HCT116 (cell line): Measurements from ENCODE around the gene TMEM252. TPM values are rescaled to one million over a fixed set of nuclear protein-coding genes. Genes with fewer than 3 reads are reported as not detected.

Source experiments
- ATAC-seq: fragments of 200-7000 bp; cut with Tn5 transposase; 2 replicates; pipeline ENCODE4 v1.9.1; 2020; ENCODE audit warnings: mild to moderate bottlenecking, moderate library complexity
- BruUV-seq: library from RNA; stranded (reverse); fragments of 400-500 nt; replicated peaks from 2 replicates; lab custom pipeline; 2021; lab: Mats Ljungman, UMichigan
- CTCF ChIA-PET: fragments of 300-600 bp; sonication (Branson Sonifier 250); formaldehyde crosslinking; loops from one replicate; lab custom pipeline; 2021; ENCODE audit warnings: antibody characterized with exemption; lab: Charles Lee
- POLR2A ChIA-PET: fragments of 300-600, 350-600 bp; sonication (Branson Sonifier 250); formaldehyde crosslinking; loops from one replicate; lab custom pipeline; 2021; ENCODE audit warnings: antibody characterized with exemption; lab: Charles Lee
- RAD21 ChIA-PET, 2 experiments: fragments of 300-600 bp; sonication (Branson Sonifier 250); formaldehyde crosslinking; loops; one replicate each; lab custom pipeline; 2023; ENCODE audit warnings: low total read pairs in 2 of 2; ENCODE audit not compliant: uncharacterized antibody in 2 of 2, unreplicated experiment in 2 of 2, low non-redundant PET in 1 of 2; lab: Charles Lee
- DNase-seq: peaks from one replicate; pipeline ENCODE4 v3.0.0-alpha.2; 2010; ENCODE audit warnings: low read depth, low spot score
- H2AFZ ChIP-seq: fragments of 200-600 bp; shearing (Covaris generic), sonication (generic); 2 replicates; pipeline ENCODE4 v1.6.1; 2017; ENCODE audit warnings: low read depth, mixed run types, mixed read lengths, antibody characterized with exemption, low read length; ENCODE audit not compliant: poor library complexity, severe bottlenecking
- H3K27ac ChIP-seq: 2 replicates; pipeline ENCODE4 v1.5.1; 2012; ENCODE audit warnings: low read depth, low read length
- H3K27me3 ChIP-seq: fragments of 200-600 bp; sonication (generic); 2 replicates; pipeline ENCODE4 v1.6.1; 2016; ENCODE audit warnings: mixed run types, low read length, mixed read lengths; ENCODE audit not compliant: insufficient read depth
- H3K36me3 ChIP-seq, 2 experiments: fragments of 200-500 bp in 1 of 2; fragments of 200-600 bp in 1 of 2; sonication (Bioruptor generic) in 1 of 2; sonication (generic) in 1 of 2; 2 replicates each; pipeline versions ENCODE4 v1.5.1 to v1.6.1; 2014 to 2016; ENCODE audit warnings: low read length in 2 of 2, inconsistent platforms in 1 of 2, mixed read lengths in 1 of 2, mixed run types in 1 of 2; ENCODE audit not compliant: insufficient read depth in 2 of 2, control insufficient read depth in 1 of 2
- H3K4me1 ChIP-seq, 2 experiments: fragments of 200-600 bp in 1 of 2; sonication (generic) in 1 of 2; 2 replicates each; pipeline versions ENCODE4 v1.5.1 to v1.6.1; 2012 to 2017; ENCODE audit warnings: low read length in 2 of 2, inconsistent platforms in 1 of 2, mild to moderate bottlenecking in 1 of 2, mixed read lengths in 1 of 2, mixed run types in 1 of 2, moderate library complexity in 1 of 2; ENCODE audit not compliant: insufficient read depth in 2 of 2, control insufficient read depth in 1 of 2
- H3K4me2 ChIP-seq: fragments of 200-600 bp; sonication (generic); 2 replicates; pipeline ENCODE4 v1.6.1; 2017; ENCODE audit warnings: mixed run types, low read length, mixed read lengths
- H3K4me3 ChIP-seq, 2 experiments: fragments of 200-600 bp in 1 of 2; sonication (generic) in 1 of 2; replicated peaks in 1 of 2; 2 replicates each; pipeline ENCODE4 v1.5.1; 2011 to 2016; ENCODE audit warnings: low read length in 2 of 2, control low read depth in 1 of 2, low read depth in 1 of 2, mild to moderate bottlenecking in 1 of 2, mixed read lengths in 1 of 2, mixed run types in 1 of 2
- H3K79me2 ChIP-seq: fragments of 200-600 bp; sonication (generic); 2 replicates; pipeline ENCODE4 v1.6.1; 2017; ENCODE audit warnings: mild to moderate bottlenecking, mixed run types, low read length, moderate library complexity, mixed read lengths; ENCODE audit not compliant: insufficient read depth
- H3K9ac ChIP-seq: fragments of 200-600 bp; sonication (generic); 2 replicates; pipeline ENCODE4 v1.6.1; 2016; ENCODE audit warnings: low read length, mixed read lengths
- H3K9me2 ChIP-seq: fragments of 200-600 bp; sonication (generic), shearing (Covaris generic); 2 replicates; pipeline ENCODE4 v1.6.1; 2017; ENCODE audit warnings: mixed run types, mild to moderate bottlenecking, moderate library complexity; ENCODE audit not compliant: insufficient read depth
- H3K9me3 ChIP-seq, 2 experiments: fragments of 200-500 bp in 1 of 2; fragments of 200-600 bp in 1 of 2; sonication (Bioruptor generic) in 1 of 2; sonication (generic) in 1 of 2; 2 replicates each; pipeline ENCODE4 v1.6.1; 2014 to 2017; ENCODE audit warnings: low read length in 2 of 2, mixed read lengths in 2 of 2, inconsistent platforms in 1 of 2, low read depth in 1 of 2, mild to moderate bottlenecking in 1 of 2, mixed run types in 1 of 2, moderate library complexity in 1 of 2; ENCODE audit not compliant: control insufficient read depth in 1 of 2, insufficient read depth in 1 of 2
- H4K20me1 ChIP-seq: fragments of 200-600 bp; sonication (generic), shearing (Covaris generic); 2 replicates; pipeline ENCODE4 v1.6.1; 2017; ENCODE audit warnings: mixed run types, mild to moderate bottlenecking, moderate library complexity; ENCODE audit not compliant: insufficient read depth
- CBX3 ChIP-seq: IDR thresholded peaks from 2 replicates; pipeline ENCODE4 v1.6.1; 2012; ENCODE audit warnings: low read depth
- CTCF ChIP-seq, 3 experiments: fragments of 200-600 bp in 1 of 3; sonication (generic) in 1 of 3; IDR thresholded peaks in 2 of 3; conservative IDR thresholded peaks in 1 of 3; 2 replicates each; pipeline ENCODE4 v1.5.1; 2012 to 2017; ENCODE audit warnings: low read depth in 2 of 3, low read length in 2 of 3, antibody characterized with exemption in 1 of 3, borderline replicate concordance in 1 of 3, control low read depth in 1 of 3, mild to moderate bottlenecking in 1 of 3, mixed read lengths in 1 of 3, mixed run types in 1 of 3, moderate library complexity in 1 of 3; ENCODE audit not compliant: insufficient read depth in 1 of 3
- ELF1 ChIP-seq: IDR thresholded peaks from 2 replicates; pipeline ENCODE4 v1.6.1; 2012; ENCODE audit warnings: low read depth, borderline replicate concordance
- EZH2 ChIP-seq: fragments of 200-600 bp; sonication (generic); IDR thresholded peaks from 2 replicates; pipeline ENCODE4 v1.6.1; 2017; ENCODE audit warnings: antibody characterized with exemption, mixed run types
- EZH2phosphoT487 ChIP-seq: fragments of 200-600 bp; IDR thresholded peaks from 2 replicates; pipeline ENCODE4 v1.6.1; 2018; ENCODE audit warnings: antibody characterized with exemption, borderline replicate concordance
- FOSL1 ChIP-seq: IDR thresholded peaks from 2 replicates; pipeline ENCODE4 v1.6.1; 2012; ENCODE audit warnings: low read depth
- JUND ChIP-seq: IDR thresholded peaks from 2 replicates; pipeline ENCODE4 v1.6.1; 2012
- POLR2A ChIP-seq: IDR thresholded peaks from 2 replicates; pipeline ENCODE4 v1.7.0; 2011; ENCODE audit warnings: borderline replicate concordance; ENCODE audit not compliant: insufficient read depth, insufficient read length; ENCODE audit errors: extremely low read depth
- POLR2AphosphoS5 ChIP-seq: IDR thresholded peaks from 2 replicates; pipeline ENCODE4 v1.6.1; 2011; ENCODE audit warnings: mild to moderate bottlenecking, low read depth, low read length, moderate library complexity
- SIN3A ChIP-seq: IDR thresholded peaks from 2 replicates; pipeline ENCODE4 v1.6.1; 2012; ENCODE audit warnings: low read depth
- SP1 ChIP-seq: IDR thresholded peaks from 2 replicates; pipeline ENCODE4 v1.6.1; 2012; ENCODE audit warnings: low read depth
- SRF ChIP-seq: IDR thresholded peaks from 2 replicates; pipeline ENCODE4 v1.6.1; 2012; ENCODE audit warnings: low read depth
- TCF7L2 ChIP-seq: IDR thresholded peaks from 2 replicates; pipeline ENCODE4 v1.7.0; 2011; ENCODE audit warnings: borderline replicate concordance, inconsistent platforms; ENCODE audit not compliant: insufficient read depth, insufficient read length; ENCODE audit errors: extremely low read depth
- ZBTB33 ChIP-seq: IDR thresholded peaks from 2 replicates; pipeline ENCODE4 v1.6.1; 2011; ENCODE audit warnings: mild to moderate bottlenecking, low read length, moderate library complexity; ENCODE audit not compliant: insufficient replicate concordance; ENCODE audit errors: extremely low read depth
- ZNF274 ChIP-seq: fragments of 200-500 bp; sonication (Bioruptor generic); IDR thresholded peaks from 2 replicates; pipeline ENCODE4 v1.6.1; 2014; ENCODE audit warnings: mild to moderate bottlenecking, low read depth, low read length, inconsistent platforms
- intact Hi-C: fragments of 100-400 bp; cut with micrococcal nuclease; formaldehyde crosslinking; loops from 2 replicates; pipeline ENCODE4 v1.10.0; 2022
- total RNA-seq: library from RNA; stranded (reverse); gene quantifications from one replicate; pipeline ENCODE4 v1.2.1, GENCODE V29; 2021; ENCODE audit not compliant: unreplicated experiment

Gene TMEM252
- total RNA-seq, 1 experiment from 2014 or later = not detected

- TF ChIP-seq EZH2phosphoT487 (no peak), SP1 (no peak), SIN3A (no peak), CBX3 (no peak), POLR2A (no peak), ELF1 (no peak), EZH2 (no peak), ZNF274 (no peak), SRF (no peak), POLR2AphosphoS5 (no peak), JUND (no peak), ZBTB33 (no peak)
Observed at GRCh38 chr9:68493958-68494577, 46.6 kb downstream of the TMEM252 start (continued).

GRCh38 chr9:68493541-68493940 lies 47.1 kb downstream of the TMEM252 start:
- DNase-seq (no peak), ATAC-seq (no peak)
- ChIA-PET RAD21 (no interaction called here), POLR2A (no interaction called here), CTCF (no interaction called here)
- Histone ChIP-seq H3K9ac (no peak overlapping the region), H3K27ac (no peak overlapping the region), H3K9me2 (no peaks in the 10 kb centered on the region), H2AFZ (no peak overlapping the region), H3K4me2 (no peak overlapping the region), H3K4me1 (no peaks in the 10 kb centered on the region), H3K9me3 (no peaks in the 10 kb centered on the region), H4K20me1 (no peaks in the 10 kb centered on the region), H3K79me2 (no peaks in the 10 kb centered on the region), H3K4me3 (no peak overlapping the region), H3K36me3 (no peaks in the 10 kb centered on the region), H3K27me3 (peaks cover 49% of the 10 kb centered on the region)
- intact Hi-C loops = loop anchor here (10.0 kb wide), 1 partner anchor 69 kb away; no protein-coding TSS in a partner anchor
- TF ChIP-seq FOSL1 (no peak), CTCF (IDR thresholded peaks at IDR 0.05 in 2 of 3, conservative IDR thresholded peaks at IDR 0.05 in 1 of 3; ENCODE audit: borderline replicate concordance in 1 of 3, insufficient read depth in 1 of 3, low read depth in 2 of 3, low read length in 2 of 3) (no peak), SRF (no peak), TCF7L2 (no peak)
- no TSS peak for BruUV-seq
